Activated CD8-positive, alpha-beta memory T cell treated with anti-CD3 and anti-CD28 coated beads for 36 hours (primary cell): ENCODE results near the gene SLC25A19. TPM values are rescaled to one million over a fixed set of nuclear protein-coding genes. Genes with fewer than 3 reads are reported as not detected.

Experiments used
- CTCF ChIA-PET: fragments of 350-600 bp; sonication (Branson Sonifier 250); formaldehyde crosslinking; loops from one replicate; lab custom pipeline; 2021; ENCODE audit warnings: antibody characterized with exemption; lab: Charles Lee
- POLR2A ChIA-PET: fragments of 350-600 bp; sonication (Branson Sonifier 250); formaldehyde crosslinking; loops from one replicate; lab custom pipeline; 2021; ENCODE audit warnings: antibody characterized with exemption; lab: Charles Lee
- total RNA-seq, 2 experiments: library from RNA; stranded (reverse); gene quantifications; one replicate each; pipeline ENCODE4 v1.2.3, GENCODE V29; 2021

SLC25A19 gene
- total RNA-seq, 2 experiments from 2014 or later, result 136 to 141 TPM

DNA sequence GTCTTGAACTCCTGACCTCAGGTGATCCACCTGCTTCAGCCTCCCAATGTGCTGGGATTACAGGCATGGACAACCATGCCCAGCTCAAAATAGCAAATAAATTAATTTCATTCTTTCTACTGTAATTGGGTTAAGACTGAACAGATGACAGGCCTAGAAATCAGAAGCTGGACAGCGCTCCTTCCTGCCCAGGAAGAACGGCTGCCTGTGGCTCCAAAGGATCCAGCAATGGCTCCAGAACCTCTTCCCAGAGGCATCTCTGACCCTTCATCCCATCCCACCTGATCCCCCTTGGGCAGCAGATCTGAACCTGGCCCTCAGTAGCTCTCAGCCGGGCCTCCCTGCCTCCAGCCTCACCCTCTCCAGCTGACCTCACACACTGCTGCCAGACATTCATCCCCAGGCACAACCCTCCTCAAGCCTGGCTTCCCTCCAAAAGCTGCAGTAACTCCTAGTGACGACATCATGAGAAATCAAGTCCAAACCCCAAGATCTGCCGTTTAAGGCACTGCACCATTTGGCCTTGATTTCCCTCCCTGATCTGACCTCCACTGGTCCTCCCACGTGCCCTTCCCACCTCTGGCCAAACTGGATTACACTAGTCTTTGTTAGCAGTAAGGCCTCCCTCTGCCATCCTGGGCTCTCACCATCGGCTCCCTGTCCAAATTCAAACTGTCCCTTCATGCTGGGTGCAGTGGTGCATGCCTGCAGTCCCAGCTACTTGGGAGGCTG, 15.1 kb downstream of the SLC25A19 start:
- CTCF ChIA-PET, result interaction anchor here (1.4 kb wide), 1 partner anchor 34 kb away, joined by 4 read pairs; no protein-coding TSS in a partner anchor
- POLR2A ChIA-PET, result interaction anchor here (4.6 kb wide), 1 partner anchor 15 kb away, joined by 35 read pairs; the partner anchor contains the start of gene SLC25A19

DNA sequence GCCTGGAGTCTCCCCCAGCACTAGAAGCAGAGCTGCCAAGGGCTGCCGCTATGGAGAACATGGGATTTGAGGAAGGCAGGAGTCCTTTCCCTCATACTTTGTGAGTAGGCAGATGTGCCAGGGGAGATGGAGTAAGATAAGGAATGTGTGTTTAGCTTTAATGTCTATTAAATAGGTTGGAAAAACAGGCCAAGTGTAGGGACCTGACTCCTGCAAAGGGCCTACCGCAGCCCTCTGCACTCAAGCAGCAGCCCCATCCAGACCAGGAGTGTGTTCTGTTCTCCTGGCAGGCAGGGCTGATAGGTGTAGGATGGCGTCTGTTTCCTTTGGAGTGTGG, 16.4 kb downstream of the SLC25A19 start:
- CTCF ChIA-PET, result interaction anchor here (1.1 to 3.9 kb wide), 3 partner anchors 11 to 133 kb away, joined by 3 to 50 read pairs (median 4); partner anchors contain the start of genes GGA3, GRB2, MRPS7 and SLC25A19
- POLR2A ChIA-PET, result interaction anchor here (0.6 to 4.6 kb wide), 4 partner anchors 11 to 129 kb away, joined by 3 to 69 read pairs (median 20); partner anchors contain the start of genes GGA3, MRPS7 and SLC25A19

DNA sequence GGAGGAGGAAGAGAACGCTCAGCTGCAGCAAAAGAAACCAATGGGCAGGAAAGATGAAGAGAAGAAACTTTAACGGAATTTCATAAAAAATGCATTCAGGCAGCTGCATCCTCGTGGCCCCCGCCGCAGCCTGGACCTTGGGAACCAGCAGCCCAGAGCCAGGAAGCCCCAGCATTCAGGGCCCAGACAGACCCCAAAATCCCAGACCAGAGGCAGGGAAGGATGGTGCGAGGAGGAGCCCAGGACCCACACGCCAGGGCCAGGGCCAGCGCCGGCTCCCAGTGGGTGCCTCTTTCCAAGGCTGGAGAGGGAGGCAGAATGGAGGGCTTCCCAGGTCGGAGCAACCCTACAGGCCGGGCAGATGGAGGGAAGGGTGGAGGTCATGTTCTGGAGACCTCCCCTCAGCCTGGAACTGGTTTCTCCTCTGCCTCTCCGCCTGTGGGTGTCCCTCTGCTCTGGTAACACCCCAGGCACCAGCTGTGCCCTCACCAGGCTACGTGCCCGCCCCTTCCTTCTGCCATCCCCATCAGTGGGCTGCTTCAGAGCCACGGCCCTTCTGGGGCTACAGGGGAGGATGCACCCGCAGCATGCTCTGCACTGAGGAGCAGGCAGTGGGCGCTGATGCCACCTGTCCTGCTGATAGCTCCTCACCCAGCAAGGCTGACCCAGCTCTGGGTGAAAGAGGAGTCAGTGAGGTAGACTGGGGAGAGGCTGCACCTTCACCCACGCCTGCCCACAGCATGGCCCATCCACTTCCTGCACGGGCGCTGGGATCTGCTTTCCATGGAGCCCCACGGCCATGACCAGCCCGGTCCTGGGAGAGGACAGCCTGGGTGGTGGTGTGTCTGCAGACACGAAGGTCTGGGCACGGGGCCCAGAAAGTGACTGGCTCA, 17.0 kb downstream of the SLC25A19 start:
- ChIA-PET CTCF (interaction anchor here (0.6 to 3.9 kb wide), 9 partner anchors 11 to 140 kb away, joined by 3 to 50 read pairs (median 11); partner anchors contain the start of genes GGA3, GRB2, MRPS7 and SLC25A19), POLR2A (interaction anchor here (0.6 to 4.6 kb wide), 6 partner anchors 10 to 238 kb away, joined by 3 to 69 read pairs (median 4); partner anchors contain the start of genes GGA3, MRPS7 and SLC25A19)

DNA sequence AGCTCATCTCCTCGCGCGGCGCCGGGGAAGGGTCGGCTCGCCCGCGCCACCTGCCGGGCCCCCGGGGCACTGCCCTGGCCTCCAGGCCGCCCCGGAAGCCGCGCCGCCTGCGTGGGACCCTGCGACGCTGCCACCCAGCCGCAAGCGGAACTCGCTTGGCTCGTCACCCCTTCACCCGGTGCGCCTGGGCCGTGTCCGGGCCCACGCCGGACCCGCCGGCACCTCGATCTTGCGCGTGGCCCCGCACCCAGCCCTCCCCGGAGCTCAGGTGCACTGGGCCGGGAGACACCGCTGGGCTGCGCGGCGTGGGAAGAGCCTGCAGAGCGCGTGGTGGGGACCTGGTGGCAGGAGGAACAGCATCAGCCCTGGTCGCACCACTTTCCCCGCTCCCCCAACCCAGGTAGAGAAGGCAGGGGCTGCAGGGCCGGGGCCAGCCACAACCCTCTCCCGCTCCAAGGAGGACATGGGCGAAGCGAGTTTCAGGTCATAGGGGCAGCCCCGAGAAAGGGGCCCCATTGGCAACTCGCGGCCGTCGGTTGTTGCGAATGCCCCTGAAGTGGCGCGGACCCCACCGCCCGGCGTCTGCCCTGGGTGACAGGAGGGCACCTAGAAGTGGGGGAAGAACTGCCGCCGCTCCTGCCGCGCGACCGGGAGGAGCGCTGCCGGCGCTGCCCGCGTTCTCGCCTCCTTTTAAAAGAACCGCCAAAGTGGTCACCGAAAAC, 17.8 kb downstream of the SLC25A19 start:
- POLR2A ChIA-PET, result interaction anchor here (0.6 to 4.6 kb wide), 12 partner anchors 8 to 237 kb away, joined by 3 to 69 read pairs (median 4); partner anchors contain the start of genes GGA3, GRB2, MRPS7 and SLC25A19
- CTCF ChIA-PET, result interaction anchor here (0.6 to 3.9 kb wide), 26 partner anchors 10 to 245 kb away, joined by 3 to 50 read pairs (median 4); partner anchors contain the start of genes GGA3, GRB2, MRPS7 and NT5C

DNA sequence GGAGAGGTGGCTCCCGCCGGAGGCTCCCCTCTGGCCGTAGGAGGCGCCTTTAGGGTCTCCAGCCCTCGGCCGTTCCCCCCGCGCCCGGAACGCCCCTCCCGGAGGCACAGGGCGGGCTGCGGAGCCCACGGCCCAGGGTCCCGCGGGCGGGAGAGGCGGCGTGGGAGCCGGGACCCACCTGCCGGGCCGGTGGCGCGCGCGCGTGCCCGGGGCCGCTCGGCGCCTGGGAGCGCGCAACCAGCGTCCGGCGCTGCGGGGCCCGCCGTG, 18.3 kb downstream of the SLC25A19 start, which contains the start of gene MIF4GD:
MIF4GD (minus strand) TSS at position 266 of the 267 bp plus-strand sequence. CDS start 1,036 bp downstream, outside the sequence.
- CTCF ChIA-PET, result interaction anchor here (0.6 to 3.9 kb wide), 27 partner anchors 9 to 246 kb away, joined by 3 to 50 read pairs (median 5); partner anchors contain the start of genes GGA3, GRB2, MRPS7 and NT5C
- POLR2A ChIA-PET, result interaction anchor here (0.6 to 4.6 kb wide), 14 partner anchors 8 to 237 kb away, joined by 3 to 69 read pairs (median 4); partner anchors contain the start of genes GGA3, GRB2, MRPS7 and SLC25A19

DNA sequence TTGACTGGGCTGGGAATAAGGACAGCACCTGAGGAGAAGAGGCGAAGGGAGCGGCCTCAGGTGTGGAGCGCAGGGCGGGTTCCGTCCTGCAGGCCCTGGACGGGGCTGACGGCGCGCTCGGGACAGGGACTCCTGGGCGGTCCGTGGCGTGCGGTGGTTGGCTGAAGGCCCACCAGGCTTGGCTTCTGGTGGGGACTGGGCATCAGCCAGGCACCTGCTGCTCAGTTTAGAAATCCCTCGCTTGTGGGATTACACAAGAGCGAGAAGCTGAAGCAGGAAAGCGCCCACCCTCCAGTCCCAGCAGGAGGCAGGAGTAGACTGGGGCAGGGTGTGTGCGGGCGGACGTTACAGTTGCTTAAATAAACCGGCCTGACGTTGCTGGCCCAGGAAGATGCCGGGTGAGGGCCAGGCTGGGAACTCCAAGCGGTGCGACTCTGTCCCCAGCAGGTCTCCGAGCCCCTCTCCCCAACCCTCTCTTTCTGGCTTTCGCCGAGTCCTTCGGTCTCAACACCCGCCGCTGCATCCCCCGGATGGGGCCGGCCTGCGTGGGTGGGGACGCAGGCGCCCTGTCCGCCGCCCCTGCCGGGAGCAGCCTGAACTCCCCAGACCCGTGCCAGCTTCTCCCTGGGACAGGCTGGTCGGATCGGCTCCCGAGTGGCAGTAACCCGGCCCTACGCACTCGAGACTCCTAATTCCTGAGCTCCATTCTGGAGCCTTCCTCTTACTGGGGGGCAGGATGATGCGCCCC, 18.8 kb downstream of the SLC25A19 start:
- ChIA-PET POLR2A (interaction anchor here (0.6 to 4.6 kb wide), 14 partner anchors 9 to 142 kb away, joined by 3 to 69 read pairs (median 4); partner anchors contain the start of genes GGA3, GRB2, MRPS7 and SLC25A19), CTCF (interaction anchor here (0.6 to 3.9 kb wide), 30 partner anchors 9 to 246 kb away, joined by 3 to 50 read pairs (median 4); partner anchors contain the start of genes GGA3, GRB2, MRPS7 and NT5C)

DNA sequence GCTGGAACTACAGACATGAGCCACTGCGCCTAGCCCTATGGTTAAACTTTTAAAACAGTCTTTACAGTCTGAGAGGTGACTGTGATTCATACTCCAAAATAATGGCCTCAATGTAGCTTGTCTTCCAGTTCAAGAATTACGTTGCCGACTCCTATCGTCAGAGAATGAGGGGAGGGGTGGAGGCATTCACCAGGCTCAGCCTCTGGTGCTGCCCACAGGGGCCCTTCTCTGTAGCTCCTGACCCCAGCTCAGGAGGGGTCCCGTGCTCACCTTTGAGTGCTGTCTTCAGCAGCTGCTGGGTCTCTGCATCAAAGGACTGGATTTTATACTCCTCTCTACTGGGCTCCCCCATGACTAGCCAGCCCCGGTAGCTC, 19.4 kb downstream of the SLC25A19 start:
- CTCF ChIA-PET, result interaction anchor here (0.5 to 3.9 kb wide), 18 partner anchors 8 to 156 kb away, joined by 3 to 50 read pairs (median 5); partner anchors contain the start of genes GGA3, GRB2, MRPS7 and SLC25A19
- POLR2A ChIA-PET, result interaction anchor here (0.6 to 4.6 kb wide), 7 partner anchors 8 to 364 kb away, joined by 3 to 69 read pairs (median 10); partner anchors contain the start of genes GGA3, MRPS7 and SLC25A19

DNA sequence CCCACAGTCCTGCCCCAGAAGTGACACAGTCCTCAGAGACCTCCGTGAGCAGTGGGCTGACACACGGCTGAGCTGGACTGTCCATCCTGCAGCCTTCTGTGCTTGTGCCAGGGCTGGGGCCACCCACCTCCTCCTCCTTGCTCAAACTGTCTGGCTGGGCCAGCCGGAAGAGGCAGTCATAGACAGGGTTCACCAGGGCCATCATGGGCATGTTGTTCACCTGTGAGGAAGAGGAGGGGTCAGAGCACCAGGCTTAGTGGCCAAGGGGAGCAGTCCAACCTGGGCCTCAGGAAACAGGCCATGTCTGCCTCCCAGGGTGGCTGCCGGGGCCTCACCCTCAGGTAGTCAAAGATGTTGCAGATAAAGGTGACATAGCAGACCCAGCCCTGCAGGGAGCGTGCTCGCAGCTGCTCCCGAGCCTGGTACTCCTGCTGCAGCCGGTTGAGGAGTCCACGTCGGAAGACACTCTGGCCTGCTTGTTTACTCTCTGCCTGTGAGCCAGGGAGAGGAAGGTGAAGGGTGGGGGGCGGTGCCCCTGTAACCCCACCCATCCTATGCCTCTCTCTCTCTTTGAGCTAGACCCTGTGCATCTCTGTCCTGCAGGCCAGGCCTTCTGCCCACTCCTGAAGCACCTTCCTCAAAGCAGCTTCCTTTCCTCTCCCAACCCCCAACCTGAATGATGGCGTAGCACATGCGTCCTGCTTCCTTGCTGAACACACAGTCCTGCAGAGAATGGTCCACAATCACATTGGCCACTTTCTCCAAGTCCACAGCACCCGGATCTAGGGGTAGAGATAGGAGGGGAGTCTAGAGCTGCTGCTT, 21.6 kb downstream of the SLC25A19 start:
- ChIA-PET CTCF (interaction anchor here (0.7 to 1.1 kb wide), 2 partner anchors 12 to 95 kb away, joined by 3 read pairs; no protein-coding TSS in a partner anchor), POLR2A (no interaction called here)

DNA sequence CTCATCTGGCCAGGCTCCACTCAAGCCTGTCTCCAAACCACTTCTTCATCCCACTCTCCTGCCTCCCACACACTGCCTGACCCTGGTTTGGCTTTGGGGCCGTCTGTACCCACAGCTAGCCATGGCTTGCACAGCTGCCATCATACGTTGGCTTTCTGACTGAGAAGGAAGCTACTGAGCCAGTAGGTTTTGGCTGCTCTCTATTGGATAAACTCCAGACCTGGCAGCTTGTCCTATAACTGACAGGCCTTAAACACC, 22.2 kb downstream of the SLC25A19 start:
- ChIA-PET POLR2A (no interaction called here), CTCF (interaction anchor here (1.1 kb wide), 1 partner anchor 96 kb away, joined by 3 read pairs; no protein-coding TSS in a partner anchor)

DNA sequence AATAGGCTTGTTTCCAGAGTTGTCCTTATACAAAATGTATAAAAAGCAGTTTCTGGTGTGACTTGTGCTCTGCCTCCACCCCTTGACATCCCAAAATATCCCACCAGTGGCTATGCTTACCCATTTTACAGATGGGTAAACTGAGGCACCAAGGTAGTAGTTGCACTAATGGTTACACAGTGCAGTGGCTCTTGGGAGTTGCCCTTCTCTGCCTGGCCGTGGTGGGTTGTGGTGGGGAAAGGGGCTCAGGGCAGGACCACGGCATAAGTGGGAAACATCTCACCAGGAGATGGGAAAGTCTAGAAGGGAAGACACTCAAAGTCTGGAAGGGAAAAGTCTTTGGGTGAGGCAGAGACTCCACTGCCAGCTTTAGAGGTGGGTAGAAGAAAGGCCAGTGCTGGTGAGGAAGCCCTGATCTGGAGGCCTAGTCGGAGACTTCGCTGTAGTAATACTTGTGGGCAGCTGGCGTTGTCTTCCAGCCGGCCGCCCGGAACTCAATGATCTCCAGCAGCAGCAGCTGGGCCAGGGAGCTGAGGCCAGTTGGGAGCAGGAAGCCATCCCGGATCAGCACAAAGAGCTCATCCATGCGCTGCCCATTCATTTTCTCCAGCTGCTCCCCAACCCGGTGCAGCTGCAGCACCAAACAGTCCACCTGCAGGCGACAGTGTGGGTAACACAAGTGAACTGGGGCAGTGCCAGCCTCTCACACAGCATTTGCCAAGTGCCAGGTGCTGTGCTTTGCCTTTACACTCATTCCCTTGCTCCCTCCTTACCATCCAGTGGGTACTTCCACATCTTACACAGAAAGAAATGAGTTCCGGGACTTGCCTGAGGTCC, 22.7 kb downstream of the SLC25A19 start:
- POLR2A ChIA-PET, result no interaction called here
- CTCF ChIA-PET, result interaction anchor here (1.1 kb wide), 1 partner anchor 97 kb away, joined by 3 read pairs; no protein-coding TSS in a partner anchor

DNA sequence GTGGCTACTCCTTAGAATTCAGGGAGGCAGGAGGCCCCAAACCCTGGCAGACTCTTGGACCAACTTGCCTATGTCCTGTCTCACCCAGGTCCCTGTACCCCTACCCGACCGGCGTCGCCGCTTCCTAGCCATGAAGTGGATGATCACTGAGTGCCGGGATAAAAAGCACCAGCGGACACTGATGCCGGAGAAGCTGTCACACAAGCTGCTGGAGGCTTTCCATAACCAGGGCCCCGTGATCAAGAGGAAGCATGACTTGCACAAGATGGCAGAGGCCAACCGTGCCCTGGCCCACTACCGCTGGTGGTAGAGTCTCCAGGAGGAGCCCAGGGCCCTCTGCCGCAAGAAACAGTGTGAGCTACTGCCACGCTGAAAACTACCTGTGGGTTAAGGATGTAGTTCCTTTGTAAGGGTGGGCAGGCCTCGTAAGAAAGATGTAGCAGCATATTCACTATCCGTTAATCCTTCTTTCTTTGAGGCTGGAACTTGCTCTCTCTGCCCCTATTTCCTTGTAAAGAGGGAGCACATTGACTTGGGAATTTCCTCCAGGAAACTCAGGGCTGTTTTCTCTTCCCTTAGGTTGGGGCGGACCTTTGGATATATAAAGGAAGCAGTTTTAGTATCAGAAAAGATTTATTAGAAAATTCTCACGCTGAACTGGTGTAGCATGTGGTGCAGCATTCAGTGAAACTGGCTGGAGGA, 23.5 kb downstream of the SLC25A19 start:
- CTCF ChIA-PET, result interaction anchor here (1.0 to 1.3 kb wide), 2 partner anchors 24 to 56 kb away, joined by 3 read pairs; no protein-coding TSS in a partner anchor
- POLR2A ChIA-PET, result no interaction called here

DNA sequence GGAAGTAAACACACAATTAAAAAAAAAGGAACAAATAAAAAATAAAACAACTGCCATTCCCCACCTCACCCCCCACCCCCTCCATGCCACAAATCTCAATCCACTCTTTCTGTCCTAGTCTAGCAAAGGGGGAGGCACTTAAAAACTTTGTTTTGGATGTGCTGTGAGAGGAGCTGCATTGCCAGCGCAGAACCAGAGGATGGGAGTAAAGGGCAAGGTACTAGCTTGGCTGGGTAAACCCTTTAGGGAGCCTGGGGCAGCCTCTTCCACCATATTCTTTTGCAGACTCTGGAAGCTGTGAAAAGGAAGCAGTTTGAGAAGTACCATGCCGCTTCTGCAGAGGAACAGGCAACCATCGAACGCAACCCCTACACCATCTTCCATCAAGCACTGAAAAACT, 26.2 kb downstream of the SLC25A19 start:
- CTCF ChIA-PET, result interaction anchor here (0.9 to 4.3 kb wide), 6 partner anchors 8 to 149 kb away, joined by 3 to 50 read pairs (median 6); partner anchors contain the start of genes MIF4GD and SLC25A19
- POLR2A ChIA-PET, result interaction anchor here (1.0 to 3.4 kb wide), 3 partner anchors 8 to 142 kb away, joined by 4 to 69 read pairs (median 7); partner anchors contain the start of genes GRB2 and MIF4GD

DNA sequence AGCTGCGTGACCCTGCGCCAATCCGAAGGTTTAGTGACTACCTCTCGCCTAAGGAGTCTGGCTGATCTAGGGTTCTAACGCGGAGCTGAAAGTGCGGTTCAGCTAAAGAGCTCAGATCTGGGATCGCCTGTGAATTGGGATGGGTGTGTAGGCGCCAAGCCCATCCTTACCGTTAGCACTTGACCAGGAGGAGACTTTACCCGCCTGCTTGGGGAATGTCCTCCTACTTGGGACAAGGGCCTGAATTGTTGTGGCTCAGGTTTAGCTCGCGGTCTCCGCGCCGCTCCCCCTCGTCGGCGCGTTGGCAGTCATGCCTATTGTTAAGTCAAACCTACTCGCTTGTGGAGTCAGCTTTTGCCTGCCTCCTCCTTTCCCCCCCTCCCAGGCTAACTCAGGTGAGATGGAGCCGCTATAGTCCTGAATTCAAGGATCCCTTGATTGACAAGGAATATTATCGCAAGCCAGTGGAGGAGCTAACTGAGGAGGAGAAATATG, 27.1 kb downstream of the SLC25A19 start:
- POLR2A ChIA-PET, result interaction anchor here (0.6 to 3.4 kb wide), 8 partner anchors 9 to 263 kb away, joined by 3 to 69 read pairs (median 8); partner anchors contain the start of genes GRB2, LLGL2, MIF4GD and SLC25A19
- CTCF ChIA-PET, result interaction anchor here (0.5 to 4.3 kb wide), 12 partner anchors 9 to 150 kb away, joined by 3 to 50 read pairs (median 4); partner anchors contain the start of genes MIF4GD and SLC25A19
